Transverse colon (tissue), 4 donors: Measurements from ENCODE around the gene GALNT10. TPM values are rescaled to one million over a fixed set of nuclear protein-coding genes. Genes with fewer than 3 reads are reported as not detected.

Source experiments
- DNase-seq: peaks from one replicate; pipeline ENCODE4 v3.0.0-alpha.2; 2019
- H3K27ac ChIP-seq, 4 donors: fragments of 200-600 bp; sonication (generic); 2 replicates each; pipeline ENCODE4 v1.5.1; 2016 to 2018; ENCODE audit warnings: inconsistent platforms in 4 of 4
- H3K27me3 ChIP-seq: fragments of 200-600 bp; sonication (generic); 2 replicates; pipeline ENCODE4 v1.5.1; 2017; ENCODE audit warnings: inconsistent platforms
- H3K36me3 ChIP-seq, 4 donors: fragments of 200-600 bp; sonication (generic); 2 replicates each; pipeline ENCODE4 v1.5.1; 2017 to 2019; ENCODE audit warnings: inconsistent platforms in 4 of 4
- H3K4me1 ChIP-seq, 4 donors: fragments of 200-600 bp; sonication (generic); 2 replicates each; pipeline ENCODE4 v1.5.1; 2017 to 2020; ENCODE audit warnings: inconsistent platforms in 4 of 4
- H3K4me3 ChIP-seq, 4 donors: fragments of 200-600 bp; sonication (generic); 1 replicate in 1 of 4; 2 replicates in 3 of 4; pipeline versions ENCODE4 v1.5.1 to v1.6.1; 2017 to 2019; ENCODE audit warnings: inconsistent platforms in 4 of 4
- H3K9me3 ChIP-seq, 2 donors: fragments of 200-600 bp; sonication (generic); 2 replicates each; pipeline ENCODE4 v1.5.1; 2017 to 2019; ENCODE audit warnings: inconsistent platforms in 2 of 2
- EP300 ChIP-seq: sonication (generic); formaldehyde crosslinking; IDR thresholded peaks from one replicate; pipeline ENCODE4 v1.6.1; 2017; ENCODE audit warnings: antibody characterized with exemption, low read depth
- POLR2A ChIP-seq: fragments of 450-650 bp; IDR thresholded peaks from one replicate; pipeline ENCODE4 v1.6.1; 2016; ENCODE audit warnings: antibody characterized with exemption, mild to moderate bottlenecking, moderate library complexity
- POLR2AphosphoS5 ChIP-seq, 3 donors: sonication (generic); formaldehyde crosslinking; IDR thresholded peaks; one replicate each; pipeline ENCODE4 v1.6.1; 2016; ENCODE audit warnings: antibody characterized with exemption in 3 of 3
- WGBS, 2 donors: methylation state at CpG; one replicate each; pipeline ENCODE4 v1.1.5; 2018; ENCODE audit warnings: low coverage in 1 of 2; 5-methylcytosine and 5-hydroxymethylcytosine counted together
- in situ Hi-C, 4 donors: fragments of 200-750 bp; cut with MboI; loops; one replicate each; pipeline versions ENCODE4 v1.15.0 to v1.15.1; 2017; ENCODE audit warnings: low sequenced_read_pairs in 3 of 4, low pct_ligation_motif_present in 1 of 4, low pct_unique_long_range_greater_than_20kb in 1 of 4
- intact Hi-C: fragments of 100-400 bp; cut with DNase I; formaldehyde crosslinking; loops from one replicate; pipeline ENCODE4 v1.15.1; 2023; ENCODE audit warnings: low total_unique reads
- total RNA-seq, 4 donors: library from RNA; depleted of rRNA; stranded (reverse); fragments of >200 nt; gene quantifications; one replicate each; pipeline ENCODE4 v1.1.0, GENCODE V29; 2016
- TF ChIP-seq, protein P1 (sequence below), 5 experiments: fragments of 200-600 bp in 3 of 5; fragments of 450-650 bp in 2 of 5; sonication (generic) in 3 of 5; IDR thresholded peaks; 1 replicate in 2 of 5; 2 replicates in 3 of 5; pipeline ENCODE4 v1.5.1; 2016 to 2017; ENCODE audit warnings: antibody characterized with exemption in 5 of 5, inconsistent platforms in 3 of 5, mild to moderate bottlenecking in 2 of 5, moderate library complexity in 1 of 5

The GALNT10 gene
- total RNA-seq, 4 donors from 2014 or later = 18.7 to 142 (median 39.3) TPM

DNA sequence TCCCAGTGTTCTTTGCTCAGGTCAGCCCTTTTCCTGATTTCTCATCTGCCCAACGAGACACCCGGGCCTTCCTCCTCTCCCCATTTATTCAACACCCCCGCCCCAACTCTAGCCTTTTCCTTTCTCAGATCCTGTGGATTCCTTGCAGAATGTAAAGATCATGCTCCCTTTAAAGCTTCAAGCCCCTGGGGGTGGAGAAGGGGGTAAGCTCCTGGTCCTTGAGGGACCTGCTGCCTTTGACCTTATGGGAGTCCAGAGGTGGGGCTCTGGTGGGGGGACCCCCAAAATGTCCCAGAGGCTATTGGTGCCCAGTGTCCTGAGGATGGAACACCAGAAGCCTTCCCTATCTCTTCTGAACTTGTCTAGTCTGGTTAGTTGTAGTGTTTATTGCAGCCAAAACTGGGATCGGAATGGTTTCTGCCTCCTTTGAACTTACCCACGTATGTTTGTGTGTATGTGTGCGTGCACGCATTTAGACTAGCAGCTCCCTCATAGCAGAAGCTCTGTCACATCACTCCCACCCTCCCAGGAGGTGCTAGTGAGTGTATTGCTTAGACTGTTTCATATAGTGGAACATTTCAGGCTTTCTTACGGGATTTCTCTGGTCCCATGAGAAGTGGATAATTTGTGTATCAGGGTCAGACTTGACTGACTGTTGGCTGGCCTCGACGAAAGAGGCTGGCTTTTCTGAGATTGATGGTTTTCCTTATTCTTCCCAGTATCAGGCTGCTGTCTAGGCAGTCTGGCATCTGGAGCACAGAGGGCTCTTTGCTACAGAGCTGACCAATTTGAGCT is 1.1 kb downstream of the GALNT10 start:
- no peaks in the 10 kb centered on the region for H3K27me3 ChIP-seq
- no peaks in the 10 kb centered on the region for H3K36me3 ChIP-seq
- 23 to 36% methylated on average over 4 to 10 of the region's 10 CpGs for WGBS, 2 donors
- H3K4me1 ChIP-seq = peaks cover 6 to 40% (median 24%) of the 10 kb centered on the region in 4 donors
- intact Hi-C loops (no loop called here), in situ Hi-C loops (loop anchor here in 2 of 4 donors (25.0 kb wide), 1 partner anchor 221 kb away; no protein-coding TSS in a partner anchor)
- DNase-seq = no peak
- TF ChIP-seq, protein P1, sequence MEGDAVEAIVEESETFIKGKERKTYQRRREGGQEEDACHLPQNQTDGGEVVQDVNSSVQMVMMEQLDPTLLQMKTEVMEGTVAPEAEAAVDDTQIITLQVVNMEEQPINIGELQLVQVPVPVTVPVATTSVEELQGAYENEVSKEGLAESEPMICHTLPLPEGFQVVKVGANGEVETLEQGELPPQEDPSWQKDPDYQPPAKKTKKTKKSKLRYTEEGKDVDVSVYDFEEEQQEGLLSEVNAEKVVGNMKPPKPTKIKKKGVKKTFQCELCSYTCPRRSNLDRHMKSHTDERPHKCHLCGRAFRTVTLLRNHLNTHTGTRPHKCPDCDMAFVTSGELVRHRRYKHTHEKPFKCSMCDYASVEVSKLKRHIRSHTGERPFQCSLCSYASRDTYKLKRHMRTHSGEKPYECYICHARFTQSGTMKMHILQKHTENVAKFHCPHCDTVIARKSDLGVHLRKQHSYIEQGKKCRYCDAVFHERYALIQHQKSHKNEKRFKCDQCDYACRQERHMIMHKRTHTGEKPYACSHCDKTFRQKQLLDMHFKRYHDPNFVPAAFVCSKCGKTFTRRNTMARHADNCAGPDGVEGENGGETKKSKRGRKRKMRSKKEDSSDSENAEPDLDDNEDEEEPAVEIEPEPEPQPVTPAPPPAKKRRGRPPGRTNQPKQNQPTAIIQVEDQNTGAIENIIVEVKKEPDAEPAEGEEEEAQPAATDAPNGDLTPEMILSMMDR (IDR thresholded peaks at IDR 0.05) = no peak
- TF ChIP-seq EP300 = no peak
- TF ChIP-seq POLR2AphosphoS5 (IDR thresholded peaks at IDR 0.05) = no peak
- TF ChIP-seq POLR2A = no peak
- H3K4me3 ChIP-seq = peak overlapping the region in 3 of 4 donors; percentile 59 to 96 (median 82)
- peak overlapping the region in 3 of 4 donors; percentile 10 to 86 (median 12) for H3K27ac ChIP-seq
- H3K9me3 ChIP-seq = no peaks in the 10 kb centered on the region

DNA sequence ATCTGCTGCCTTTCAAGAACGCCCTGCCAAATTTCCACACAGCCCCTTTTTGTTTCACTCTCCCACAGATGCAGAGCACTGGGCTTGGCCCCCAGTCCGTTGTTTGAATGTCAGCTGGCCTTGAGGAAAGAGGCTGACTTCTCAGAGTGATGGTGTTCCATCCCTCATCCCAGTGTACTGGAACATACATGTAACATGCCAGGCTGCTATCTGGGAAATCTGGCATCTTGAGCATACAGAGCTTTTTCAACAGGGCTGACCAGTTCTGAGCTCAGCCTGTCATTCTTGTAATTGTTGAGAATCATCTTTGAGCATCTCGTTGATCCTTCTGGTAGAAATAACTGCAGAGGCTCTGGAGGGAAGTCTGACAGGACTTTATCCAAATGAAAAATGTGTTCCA is 2.8 kb downstream of the GALNT10 start:
- no peaks in the 10 kb centered on the region for H3K27me3 ChIP-seq
- no peak overlapping the region for H3K27ac ChIP-seq
- intact Hi-C loops = no loop called here
- no peaks in the 10 kb centered on the region for H3K36me3 ChIP-seq
- no peaks in the 10 kb centered on the region for H3K9me3 ChIP-seq
- 61% methylated on average over 3 of the region's 3 CpGs for WGBS, 2 donors
- in situ Hi-C loops = loop anchor here in 2 of 4 donors (25.0 kb wide), 1 partner anchor 219 kb away; no protein-coding TSS in a partner anchor
- TF ChIP-seq EP300 (no peak), POLR2A (no peak), POLR2AphosphoS5 (IDR thresholded peaks at IDR 0.05) (no peak)
- TF ChIP-seq, protein P1 (IDR thresholded peaks at IDR 0.05) = no peak
- no peak for DNase-seq
- H3K4me3 ChIP-seq = no peak overlapping the region
- H3K4me1 ChIP-seq = peaks cover 11 to 55% (median 39%) of the 10 kb centered on the region in 4 donors

DNA sequence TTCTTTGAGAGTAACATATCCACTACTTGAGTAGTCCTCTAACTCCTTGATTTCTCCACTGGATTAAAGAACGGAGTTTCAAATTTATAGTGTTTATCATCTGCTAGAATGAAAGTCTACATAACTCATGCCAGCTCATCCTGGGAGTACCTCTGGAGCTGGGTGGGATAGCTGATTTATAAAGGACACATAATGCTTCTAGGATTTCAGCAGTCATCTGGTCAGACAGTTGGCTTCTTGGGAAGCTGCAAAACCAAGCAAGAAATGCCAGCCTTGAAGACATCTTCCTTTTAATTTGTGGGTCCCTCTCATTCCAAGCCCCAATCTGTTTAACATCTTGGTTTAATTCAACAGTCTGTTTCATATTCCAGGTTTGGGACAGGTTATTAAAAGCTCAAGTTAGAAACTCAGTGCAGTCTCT is 3.2 kb downstream of the GALNT10 start:
- intact Hi-C loops = no loop called here
- in situ Hi-C loops = loop anchor here in 2 of 4 donors (25.0 kb wide), 1 partner anchor 219 kb away; no protein-coding TSS in a partner anchor

DNA sequence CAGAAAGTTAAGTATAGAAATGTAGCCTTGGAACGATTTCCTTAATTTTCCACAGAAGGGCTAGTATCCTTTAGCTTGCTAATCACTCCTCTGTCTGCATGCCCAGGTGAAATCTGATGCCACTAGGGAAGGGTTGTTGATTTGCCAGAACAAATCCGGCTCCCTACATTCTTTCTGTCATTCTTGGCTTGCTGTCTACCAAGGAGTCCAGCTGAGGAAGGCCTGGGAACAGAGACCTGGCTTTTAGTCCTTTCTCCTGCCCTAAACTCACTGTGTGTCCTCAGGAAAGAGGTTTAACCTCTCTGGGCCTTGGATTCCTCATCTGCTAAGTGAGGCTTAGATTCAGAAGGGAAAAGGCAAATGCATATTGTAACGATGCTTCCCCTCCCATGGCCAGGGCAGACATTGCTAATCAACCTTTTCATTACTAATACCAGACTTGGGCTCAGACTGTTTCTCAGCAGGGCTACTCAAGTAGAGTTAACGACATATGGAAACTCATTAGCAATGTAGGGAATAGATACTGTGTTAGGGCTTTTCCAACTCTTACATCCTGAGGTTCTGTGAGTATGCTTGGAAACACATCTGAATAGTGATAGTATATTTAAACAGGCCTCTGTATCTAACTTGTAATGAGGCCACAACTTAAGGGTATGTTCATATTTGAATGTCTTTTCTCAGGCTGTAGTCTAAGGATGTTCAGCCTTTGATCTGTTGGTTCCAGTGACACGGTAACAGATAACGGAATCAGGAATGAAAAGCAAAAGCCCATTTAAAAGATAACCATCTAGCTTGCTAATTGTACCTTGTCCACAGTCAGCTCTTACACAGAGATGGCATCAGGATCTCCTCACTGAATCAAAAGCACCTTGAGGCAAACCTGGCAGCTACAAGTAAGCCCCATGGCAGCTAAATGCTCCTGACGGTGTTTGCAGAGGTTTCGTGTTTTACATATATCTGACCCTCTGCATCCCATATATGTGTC is 4.1 kb downstream of the GALNT10 start:
- 78 to 83% methylated on average over 3 to 8 of the region's 8 CpGs for WGBS, 2 donors
- Histone ChIP-seq H3K4me3 (no peak overlapping the region), H3K27ac (no peak overlapping the region), H3K4me1 (peaks cover 11 to 51% (median 30%) of the 10 kb centered on the region in 4 donors), H3K27me3 (no peaks in the 10 kb centered on the region), H3K9me3 (no peaks in the 10 kb centered on the region), H3K36me3 (no peaks in the 10 kb centered on the region)
- intact Hi-C loops = no loop called here
- in situ Hi-C loops = loop anchor here in 2 of 4 donors (25.0 kb wide), 1 partner anchor 218 kb away; no protein-coding TSS in a partner anchor
- no peak for DNase-seq
- TF ChIP-seq, protein P1 (IDR thresholded peaks at IDR 0.05) = no peak
- TF ChIP-seq POLR2AphosphoS5 (IDR thresholded peaks at IDR 0.05) (no peak), EP300 (no peak), POLR2A (no peak)

More for the DNA sequence above, 3.2 kb downstream of the GALNT10 start:
- Histone ChIP-seq H3K4me1 (peaks cover 11 to 55% (median 39%) of the 10 kb centered on the region in 4 donors), H3K9me3 (no peaks in the 10 kb centered on the region), H3K27ac (no peak overlapping the region), H3K27me3 (no peaks in the 10 kb centered on the region), H3K36me3 (no peaks in the 10 kb centered on the region), H3K4me3 (no peak overlapping the region)
- TF ChIP-seq EP300 (no peak), POLR2A (no peak)
- WGBS, 2 donors = 65 to 67% methylated on average over 1 of the region's 1 CpG
- no peak for DNase-seq
